ENCODE results near the gene LNPK. TPM values are rescaled to one million over a fixed set of nuclear protein-coding genes. Genes with fewer than 3 reads are reported as not detected.

The LNPK gene, protein sequence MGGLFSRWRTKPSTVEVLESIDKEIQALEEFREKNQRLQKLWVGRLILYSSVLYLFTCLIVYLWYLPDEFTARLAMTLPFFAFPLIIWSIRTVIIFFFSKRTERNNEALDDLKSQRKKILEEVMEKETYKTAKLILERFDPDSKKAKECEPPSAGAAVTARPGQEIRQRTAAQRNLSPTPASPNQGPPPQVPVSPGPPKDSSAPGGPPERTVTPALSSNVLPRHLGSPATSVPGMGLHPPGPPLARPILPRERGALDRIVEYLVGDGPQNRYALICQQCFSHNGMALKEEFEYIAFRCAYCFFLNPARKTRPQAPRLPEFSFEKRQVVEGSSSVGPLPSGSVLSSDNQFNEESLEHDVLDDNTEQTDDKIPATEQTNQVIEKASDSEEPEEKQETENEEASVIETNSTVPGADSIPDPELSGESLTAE
- total RNA-seq = 127 TPM

DNA sequence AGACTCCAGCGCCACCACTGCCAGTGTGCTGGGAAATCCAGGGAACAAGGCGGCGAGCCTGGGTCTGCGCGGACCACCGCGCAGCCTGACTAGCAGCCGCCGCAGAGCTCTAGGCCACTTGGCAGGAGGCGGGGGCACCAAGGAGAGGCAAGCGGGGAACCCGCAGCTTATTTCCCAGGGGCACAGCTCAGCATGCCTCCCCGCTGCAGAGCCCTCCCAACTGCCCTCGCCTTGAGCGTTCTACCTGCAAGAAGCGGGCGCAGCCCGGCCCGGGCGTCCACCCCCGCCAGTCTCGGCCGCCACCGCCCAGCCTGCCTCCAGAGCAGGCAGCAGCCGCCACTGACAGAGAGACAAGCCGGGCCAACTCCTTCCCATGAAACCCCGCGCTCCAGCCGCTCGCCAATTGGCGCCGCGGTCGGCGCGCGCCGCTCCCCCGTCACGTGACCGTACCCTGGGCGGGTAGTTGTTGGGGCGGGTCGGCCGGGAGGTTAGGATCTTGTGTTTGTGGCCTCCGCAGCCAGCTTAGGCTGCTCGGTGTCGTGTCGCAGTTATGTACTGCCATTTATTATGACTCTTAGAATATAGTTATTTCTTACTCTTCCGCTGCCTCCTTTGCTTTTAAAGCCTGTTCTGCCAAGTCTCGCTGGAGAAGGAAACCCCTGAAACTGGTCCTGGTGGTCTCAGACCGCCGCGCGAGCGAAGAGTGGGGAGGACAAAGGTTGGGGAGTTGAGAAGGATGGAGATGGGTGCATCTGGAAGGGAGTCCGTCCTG is at the start of gene LNPK:
LNPK (minus strand) TSS at position 352 of the 772 bp plus-strand sequence. CDS start 6,683 bp downstream, outside the sequence.

Other genes with a start within 250 kb of the LNPK start
- gene EVX2, start 81.7 kb upstream of the LNPK start, total RNA-seq = not detected
- gene HOXD13, start 90.5 kb upstream of the LNPK start, total RNA-seq = not detected
- not detected for gene HOXD12, start 97.5 kb upstream of the LNPK start, total RNA-seq
- not detected for gene HOXD11, start 105.0 kb upstream of the LNPK start, total RNA-seq
- 0.16 TPM for gene HOXD10, start 114.5 kb upstream of the LNPK start, total RNA-seq
- gene HOXD9, start 120.5 kb upstream of the LNPK start, total RNA-seq = 1.0 TPM
- gene HOXD8, start 127.4 kb upstream of the LNPK start, total RNA-seq = 2.1 TPM
- 0.33 TPM for gene HOXD4, start 149.3 kb upstream of the LNPK start, total RNA-seq
- 3.0 TPM for gene HOXD3, start 155.0 kb upstream of the LNPK start, total RNA-seq
- 0.27 TPM for gene HOXD1, start 186.4 kb upstream of the LNPK start, total RNA-seq

Data from camera-type eye (tissue), 1 donor.